K562 (cell line): ENCODE data around the gene PID1. TPM values are rescaled to one million over a fixed set of nuclear protein-coding genes. Genes with fewer than 3 reads are reported as not detected.

Source experiments
- ATAC-seq: fragments of 200-7000 bp; cut with Tn5 transposase; 3 replicates; pipeline ENCODE4 v1.9.1; 2020; ENCODE audit warnings: moderate library complexity
- BruUV-seq: library from RNA; stranded (reverse); fragments of 400-500 nt; replicated peaks from 2 replicates; lab custom pipeline; 2021; lab: Mats Ljungman, UMichigan
- CTCF ChIA-PET: fragments of 300-600 bp; formaldehyde crosslinking; extraction: SDS; loops from one replicate; lab custom pipeline; 2021; ENCODE audit warnings: low intra/inter-chr PET ratio; lab: Yijun Ruan, JAX
- POLR2A ChIA-PET: fragments of 300-600, 350-650 bp; sonication (Branson Sonifier 250); formaldehyde crosslinking; extraction: SDS; loops from one replicate; lab custom pipeline; 2021; ENCODE audit warnings: antibody characterized with exemption, inconsistent platforms; lab: Yijun Ruan, JAX
- DNase-seq, 4 experiments: peaks; one replicate each; pipeline versions ENCODE4 v3.0.0 to v3.0.0-alpha.2; 2011 to 2018; ENCODE audit warnings: low spot score in 3 of 4, mixed read lengths in 3 of 4; ENCODE audit errors: extremely low read depth in 1 of 4
- FAIRE-seq: peaks from 2 replicates; lab custom pipeline; 2011; peaks lifted over from hg19 to GRCh38; lab: Jason Lieb, UNC
- H2AFZ ChIP-seq: 2 replicates; pipeline ENCODE4 v1.6.0; 2011; ENCODE audit warnings: low read depth, low read length, control low read depth, inconsistent platforms
- H3K27ac ChIP-seq: fragments of 200-600 bp; 3 replicates; pipeline ENCODE4 v1.8.0; 2011; ENCODE audit warnings: low read depth, mild to moderate bottlenecking, control low read depth, inconsistent platforms, low read length, moderate library complexity, mixed read lengths; ENCODE audit errors: extremely low read depth
- H3K27me3 ChIP-seq, 2 experiments: fragments of 300-600 bp in 1 of 2; 2 replicates in 1 of 2; 3 replicates in 1 of 2; pipeline versions ENCODE4 v1.6.0 to v1.8.0; 2011; ENCODE audit warnings: inconsistent platforms in 2 of 2, low read length in 2 of 2, mild to moderate bottlenecking in 1 of 2, mixed read lengths in 1 of 2, moderate library complexity in 1 of 2; ENCODE audit not compliant: control insufficient read depth in 2 of 2, insufficient read depth in 2 of 2
- H3K36me3 ChIP-seq: fragments of 300-600 bp; 3 replicates; pipeline ENCODE4 v1.8.0; 2011; ENCODE audit warnings: mild to moderate bottlenecking, low read length, inconsistent platforms; ENCODE audit not compliant: control insufficient read depth, insufficient read depth
- H3K4me1 ChIP-seq, 2 experiments: fragments of 200-600 bp in 1 of 2; replicated peaks in 1 of 2; 2 replicates in 1 of 2; 3 replicates in 1 of 2; pipeline versions ENCODE4 v1.5.1 to v1.8.0; 2011; ENCODE audit warnings: inconsistent platforms in 2 of 2, low read length in 2 of 2, mild to moderate bottlenecking in 1 of 2, mixed read lengths in 1 of 2, moderate library complexity in 1 of 2; ENCODE audit not compliant: control insufficient read depth in 2 of 2, insufficient read depth in 2 of 2
- H3K4me2 ChIP-seq: 2 replicates; pipeline ENCODE4 v1.6.1; 2011; ENCODE audit warnings: low read length, control low read depth, inconsistent platforms, mixed read lengths; ENCODE audit not compliant: insufficient read depth
- H3K4me3 ChIP-seq: fragments of 200-600 bp; sonication (generic), shearing (Covaris generic); 2 replicates; pipeline ENCODE4 v1.5.1; 2016; ENCODE audit warnings: control low read depth, inconsistent platforms
- H3K79me2 ChIP-seq: fragments of 200-600 bp; 3 replicates; pipeline ENCODE4 v1.8.0; 2011; ENCODE audit warnings: low read length, inconsistent platforms; ENCODE audit not compliant: control insufficient read depth, insufficient read depth
- H3K9ac ChIP-seq, 2 experiments: 2 replicates each; pipeline versions ENCODE4 v1.6.0 to v1.6.1; 2011; ENCODE audit warnings: low read depth in 2 of 2, low read length in 2 of 2, control low read depth in 1 of 2, inconsistent platforms in 1 of 2, mild to moderate bottlenecking in 1 of 2, mixed read lengths in 1 of 2; ENCODE audit not compliant: insufficient read depth in 1 of 2
- H3K9me1 ChIP-seq: one replicate; pipeline ENCODE4 v1.6.0; 2011; ENCODE audit warnings: inconsistent platforms, mild to moderate bottlenecking, low read length, moderate library complexity; ENCODE audit not compliant: control insufficient read depth, insufficient read depth
- H3K9me3 ChIP-seq: replicated peaks from 2 replicates; pipeline ENCODE4 v1.5.1; 2011; ENCODE audit warnings: low read depth, low read length, inconsistent platforms; ENCODE audit not compliant: control insufficient read depth, insufficient read depth
- H4K20me1 ChIP-seq: replicated peaks from 2 replicates; pipeline ENCODE4 v1.6.1; 2011; ENCODE audit warnings: low read length, inconsistent platforms, mixed read lengths; ENCODE audit not compliant: control insufficient read depth, insufficient read depth
- E2F3 ChIP-seq: fragments of 250-450 bp; sonication (Bioruptor Pico); IDR thresholded peaks from 2 replicates; pipeline ENCODE4 v1.4.0; 2020; ENCODE audit warnings: mild to moderate bottlenecking
- HBP1 ChIP-seq: fragments of 450-650 bp; formaldehyde crosslinking; IDR thresholded peaks from 2 replicates; pipeline ENCODE4 v1.4.0; 2022; ENCODE audit warnings: missing genetic modification characterization
- KAT2B ChIP-seq: IDR thresholded peaks from one replicate; pipeline ENCODE4 v1.6.1; 2012; ENCODE audit warnings: low read depth, mild to moderate bottlenecking, control low read depth, inconsistent platforms, low read length, moderate library complexity
- KAT7 ChIP-seq: sonication (generic); formaldehyde crosslinking; IDR thresholded peaks from 2 replicates; pipeline ENCODE4 v1.8.0; 2022; ENCODE audit warnings: missing genetic modification reagents, mild to moderate bottlenecking, borderline replicate concordance
- KLF13 ChIP-seq: fragments of 450-650 bp; IDR thresholded peaks from 2 replicates; pipeline ENCODE4 v1.6.1; 2016; ENCODE audit warnings: missing genetic modification characterization, low read depth, mild to moderate bottlenecking, missing compliant biosample characterization, moderate library complexity, borderline replicate concordance
- MED1 ChIP-seq: sonication (generic); formaldehyde crosslinking; IDR thresholded peaks from 2 replicates; pipeline ENCODE4 v1.8.1; 2023; ENCODE audit warnings: missing genetic modification reagents, borderline replicate concordance
- MLX ChIP-seq, 2 experiments: fragments of 450-650 bp in 1 of 2; sonication (generic) in 1 of 2; formaldehyde crosslinking; conservative IDR thresholded peaks; 2 replicates each; pipeline versions ENCODE4 v1.4.0 to v1.8.1; 2020 to 2022; ENCODE audit warnings: mild to moderate bottlenecking in 1 of 2, missing genetic modification reagents in 1 of 2
- NEUROD1 ChIP-seq: fragments of 150-350 bp; IDR thresholded peaks from 2 replicates; pipeline ENCODE4 v1.6.1; 2014; ENCODE audit warnings: borderline replicate concordance, low read length, low read depth; ENCODE audit not compliant: partially characterized antibody
- POLR3G ChIP-seq: IDR thresholded peaks from 2 replicates; pipeline ENCODE4 v1.6.1; 2011; ENCODE audit not compliant: insufficient read length, insufficient replicate concordance; ENCODE audit errors: extremely low read depth
- ZBTB7A ChIP-seq: IDR thresholded peaks from 2 replicates; pipeline ENCODE4 v1.6.1; 2011; ENCODE audit warnings: low read depth, mild to moderate bottlenecking, low read length, moderate library complexity, borderline replicate concordance; ENCODE audit not compliant: control insufficient read depth
- WGBS: fragments of 100-300 bp; shearing (Covaris generic); methylation state at CpG from one replicate; pipeline ENCODE4 v1.1.6; 2016; ENCODE audit warnings: low coverage, mixed read lengths; ENCODE audit not compliant: insufficient coverage; ENCODE audit errors: missing lambda C conversion rate; 5-methylcytosine and 5-hydroxymethylcytosine counted together
- in situ Hi-C: fragments of 300-500 bp; cut with MboI; formaldehyde crosslinking; loops from 4 replicates; pipeline ENCODE4 v1.15.0; 2018; ENCODE audit warnings: inconsistent platforms, mixed read lengths
- intact Hi-C: fragments of 100-400 bp; cut with micrococcal nuclease; formaldehyde crosslinking; loops from 2 replicates; pipeline ENCODE4 v1.14.2; 2022
- polyA plus RNA-seq, 8 experiments: library from polyadenylated mRNA; depleted of rRNA in 4 of 8; stranded (reverse) in 5 of 8; unstranded in 3 of 8; fragments of >200 nt; fragmentation: Nextera tagmentation in 2 of 8; fragmentation: Illumina TruSeq in 1 of 8; extraction: Ambion mirVana in 2 of 8; extraction: Trizol in 1 of 8; gene quantifications; 2 replicates each; pipeline versions ENCODE4 v1.2.1 to v1.2.3, GENCODE V29; 2011 to 2014; ENCODE audit warnings: inconsistent platforms in 1 of 8, missing spikeins in 1 of 8
- total RNA-seq, 7 experiments: library from RNA; depleted of rRNA in 6 of 7; stranded (reverse); fragments of >200 nt in 6 of 7; fragmentation: Illumina TruSeq in 2 of 7; extraction: Trizol in 2 of 7; gene quantifications; 2 replicates each; pipeline versions ENCODE4 v1.2.1 to v1.2.3, GENCODE V29; 2011 to 2021; ENCODE audit warnings: low replicate concordance in 1 of 7

Gene PID1
- total and polyA plus RNA-seq, 9 of the 15 experiments (the other 6 are each of a cell fraction or from before 2014, with no cell fraction given): not detected

GRCh38 chr2:229095472-229095871 is 175.6 kb downstream of the PID1 start:
- Histone ChIP-seq H3K4me1 (no peaks in the 10 kb centered on the region), H3K79me2 (no peaks in the 10 kb centered on the region), H3K4me3 (no peak overlapping the region), H3K27ac (no peak overlapping the region), H3K9me1 (no peaks in the 10 kb centered on the region), H3K27me3 (no peaks in the 10 kb centered on the region), H3K4me2 (no peak overlapping the region), H3K36me3 (no peaks in the 10 kb centered on the region), H2AFZ (no peak overlapping the region), H3K9me3 (no peaks in the 10 kb centered on the region), H3K9ac (no peak overlapping the region), H4K20me1 (no peaks in the 10 kb centered on the region)
- ATAC-seq (no peak), FAIRE-seq (no peak), DNase-seq (no peak)
- intact Hi-C loops (no loop called here), in situ Hi-C loops (no loop called here)
- ChIA-PET POLR2A (no interaction called here), CTCF (no interaction called here)
- no TSS peak for BruUV-seq
- TF ChIP-seq E2F3 (CRISPR knock-in tag) (no peak), POLR3G (no peak), KAT7 (no peak), ZBTB7A (no peak), MED1 (no peak), KLF13 (tag) (no peak), HBP1 (no peak), MLX (CRISPR knock-in tag; conservative IDR thresholded peaks at IDR 0.05) (no peak), NEUROD1 (no peak), KAT2B (no peak)
- WGBS: 0% methylated on average over 1 of the region's 1 CpG
